HG03378 (cell line): ENCODE data around the gene MED4.

Experiments used
- ATAC-seq: cut with Tn5 transposase; IDR thresholded peaks from one replicate; pipeline ENCODE4 v1.9.1; 2021; ENCODE audit warnings: mild to moderate bottlenecking, moderate library complexity; ENCODE audit not compliant: unreplicated experiment

Gene MED4

GRCh38 chr13:48038761-48039160, 56.1 kb downstream of the MED4 start:
- no peak for ATAC-seq

DNA sequence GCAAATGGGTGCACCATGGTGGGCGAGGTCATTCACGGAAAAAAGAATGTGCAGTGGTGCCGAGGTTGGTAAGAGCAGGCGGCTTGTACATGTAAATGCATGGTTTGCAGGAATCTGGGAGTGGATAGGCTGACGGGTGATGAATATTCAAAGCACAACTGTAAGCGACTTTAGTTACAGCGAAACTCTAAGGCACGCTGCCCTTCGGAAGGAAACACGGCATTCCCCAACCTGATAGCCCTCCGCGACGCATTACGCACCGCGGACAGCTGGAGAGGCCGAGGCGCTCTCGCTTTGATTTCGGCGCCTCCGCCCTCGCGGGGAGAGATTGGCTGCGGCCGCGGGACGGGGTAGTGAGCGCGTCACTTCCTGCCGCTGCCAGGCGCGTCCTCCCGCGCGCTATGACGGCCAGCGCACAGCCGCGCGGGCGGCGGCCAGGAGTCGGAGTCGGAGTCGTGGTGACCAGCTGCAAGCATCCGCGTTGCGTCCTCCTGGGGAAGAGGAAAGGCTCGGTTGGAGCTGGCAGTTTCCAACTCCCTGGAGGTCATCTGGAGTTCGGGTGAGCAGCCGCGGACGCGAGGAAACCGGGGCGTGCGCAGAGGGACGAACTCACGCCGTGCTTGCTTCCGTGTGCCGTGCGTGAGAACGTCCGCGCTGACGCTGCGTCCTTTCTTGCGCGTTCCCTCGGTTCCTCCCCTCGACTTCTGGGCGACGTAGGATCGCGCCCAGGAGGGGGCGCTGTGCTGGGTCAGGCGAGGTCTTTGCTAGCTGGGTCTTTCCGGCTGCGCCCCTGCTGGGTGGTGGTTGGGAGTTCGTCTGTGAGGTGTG, 57.3 kb downstream of the MED4 start, which contains the start of gene NUDT15:
TSS of gene NUDT15 (plus strand) at position 381 of the 828 bp plus-strand sequence. CDS start at position 402, 21 bp downstream.
- peak; percentile 90 for ATAC-seq

DNA sequence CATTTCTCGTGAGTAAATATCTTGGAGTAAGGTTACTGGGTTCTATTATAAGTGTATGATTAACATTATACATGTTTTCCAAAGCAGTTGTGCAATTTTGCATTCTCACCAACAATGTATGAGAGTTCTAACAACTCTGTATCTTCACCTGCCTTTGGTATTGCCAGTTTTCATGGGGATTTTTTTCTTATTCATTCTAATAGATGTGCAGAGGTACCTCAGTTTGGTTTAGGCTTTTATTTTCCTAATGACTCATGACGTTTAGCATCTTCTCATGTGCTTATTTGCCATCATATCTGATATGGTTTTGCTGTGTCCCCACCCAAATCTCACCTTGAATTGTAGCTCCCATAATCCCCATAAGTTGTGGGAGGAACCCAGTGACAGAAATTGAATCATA, 65.0 kb downstream of the MED4 start:
- ATAC-seq = no peak

DNA sequence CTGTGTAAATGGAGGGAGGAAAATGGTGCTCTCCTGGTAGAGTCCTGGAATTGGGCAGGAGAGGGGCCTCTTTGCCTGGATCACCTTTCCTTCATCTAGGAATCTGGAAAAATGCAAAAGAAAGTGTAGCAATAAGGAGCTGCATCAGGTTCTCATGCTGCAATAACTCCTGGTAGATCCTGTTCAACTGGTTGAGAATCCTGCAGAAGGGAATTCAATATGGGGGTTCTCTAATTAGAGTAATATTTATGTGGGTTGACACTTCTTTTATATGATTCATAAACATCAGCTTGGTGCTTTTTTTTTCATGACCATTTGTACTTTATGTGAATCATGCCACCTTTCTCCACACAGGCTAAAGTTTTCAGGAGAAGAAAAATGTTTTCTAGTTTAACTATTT, 66.8 kb downstream of the MED4 start:
- no peak for ATAC-seq
